Vagina (tissue), 2 donors: ENCODE results near the gene SMIM1.

Experiments
- POLR2A ChIP-seq, 2 donors: fragments of 450-650 bp; IDR thresholded peaks; one replicate each; pipeline ENCODE4 v1.6.1; 2017; ENCODE audit warnings: antibody characterized with exemption in 2 of 2, mild to moderate bottlenecking in 2 of 2, moderate library complexity in 2 of 2
- TF ChIP-seq, protein P1 (sequence below), 3 experiments: fragments of 450-650 bp in 2 of 3; fragments of 200-600 bp in 1 of 3; sonication (generic) in 1 of 3; IDR thresholded peaks; one replicate each; pipeline ENCODE4 v1.5.1; 2017 to 2019; ENCODE audit warnings: antibody characterized with exemption in 3 of 3, mild to moderate bottlenecking in 2 of 3, moderate library complexity in 2 of 3

DNA sequence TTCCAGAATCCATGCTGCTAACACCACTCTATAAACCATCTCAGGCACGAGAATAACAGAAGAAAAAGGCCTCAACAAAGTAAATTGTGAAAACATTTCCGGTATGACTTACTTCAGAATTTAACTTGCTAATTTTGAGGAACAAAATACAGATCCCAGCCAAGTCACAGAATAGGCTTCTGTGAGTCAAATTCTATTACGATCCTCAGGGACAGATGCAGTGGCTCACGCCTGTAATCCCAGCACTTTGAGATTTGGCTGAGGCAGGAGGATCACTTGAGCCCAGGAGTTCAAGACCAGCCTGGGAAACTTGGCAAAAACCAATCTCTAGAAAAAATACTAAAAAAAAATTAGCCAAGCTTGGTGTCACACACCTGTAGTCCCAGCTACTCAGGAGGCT, 29.1 kb upstream of the SMIM1 start:
- TF ChIP-seq, protein P1, sequence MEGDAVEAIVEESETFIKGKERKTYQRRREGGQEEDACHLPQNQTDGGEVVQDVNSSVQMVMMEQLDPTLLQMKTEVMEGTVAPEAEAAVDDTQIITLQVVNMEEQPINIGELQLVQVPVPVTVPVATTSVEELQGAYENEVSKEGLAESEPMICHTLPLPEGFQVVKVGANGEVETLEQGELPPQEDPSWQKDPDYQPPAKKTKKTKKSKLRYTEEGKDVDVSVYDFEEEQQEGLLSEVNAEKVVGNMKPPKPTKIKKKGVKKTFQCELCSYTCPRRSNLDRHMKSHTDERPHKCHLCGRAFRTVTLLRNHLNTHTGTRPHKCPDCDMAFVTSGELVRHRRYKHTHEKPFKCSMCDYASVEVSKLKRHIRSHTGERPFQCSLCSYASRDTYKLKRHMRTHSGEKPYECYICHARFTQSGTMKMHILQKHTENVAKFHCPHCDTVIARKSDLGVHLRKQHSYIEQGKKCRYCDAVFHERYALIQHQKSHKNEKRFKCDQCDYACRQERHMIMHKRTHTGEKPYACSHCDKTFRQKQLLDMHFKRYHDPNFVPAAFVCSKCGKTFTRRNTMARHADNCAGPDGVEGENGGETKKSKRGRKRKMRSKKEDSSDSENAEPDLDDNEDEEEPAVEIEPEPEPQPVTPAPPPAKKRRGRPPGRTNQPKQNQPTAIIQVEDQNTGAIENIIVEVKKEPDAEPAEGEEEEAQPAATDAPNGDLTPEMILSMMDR (IDR thresholded peaks at IDR 0.05): no peak
- TF ChIP-seq POLR2A (IDR thresholded peaks at IDR 0.05): no peak
